Hippocampal formation (tissue), 2 donors: ENCODE data around the gene ACCS.
A peak's percentile ranks its signal among the peaks of the same experiment; 100 is the strongest.

Experiments used
- DNase-seq, 2 donors: peaks; one replicate each; lab custom pipeline; 2025; lab: John Stamatoyannopoulos, UW

Gene ACCS

GRCh38 chr11:44065841-44066731 is at the start of gene ACCS:
ACCS (plus strand) TSS chr11:44066270; CDS start chr11:44067628, 1,358 bp downstream.
- peak; percentile 84 for DNase-seq

GRCh38 chr11:44016546-44017442 is 49.3 kb upstream of the ACCS start:
- DNase-seq: no peak

- DNase-seq: no peak
These were observed 48.5 kb upstream of the ACCS start for GRCh38 chr11:44017443-44018126.

- DNase-seq: no peak
These were observed 47.9 kb upstream of the ACCS start for GRCh38 chr11:44018127-44018521.

GRCh38 chr11:44018829-44019228 is 47.2 kb upstream of the ACCS start:
- no peak for DNase-seq

- no peak for DNase-seq
These were observed 41.1 kb upstream of the ACCS start for GRCh38 chr11:44024977-44025376.

GRCh38 chr11:44025727-44026126 is 40.3 kb upstream of the ACCS start:
- DNase-seq: no peak

GRCh38 chr11:44028401-44028800 is 37.7 kb upstream of the ACCS start:
- DNase-seq: no peak

GRCh38 chr11:44028816-44029506 is 37.1 kb upstream of the ACCS start:
- no peak for DNase-seq

- DNase-seq: no peak
These were observed 36.6 kb upstream of the ACCS start for GRCh38 chr11:44029507-44029845.

- no peak for DNase-seq
These were observed 35.8 kb upstream of the ACCS start for GRCh38 chr11:44029977-44030911.

GRCh38 chr11:44030996-44031395 is 35.1 kb upstream of the ACCS start:
- no peak for DNase-seq

- no peak for DNase-seq
These were observed 34.5 kb upstream of the ACCS start for GRCh38 chr11:44031549-44031948.

- peak; percentile 15 to 30 for DNase-seq
These were observed 33.6 kb upstream of the ACCS start for GRCh38 chr11:44032299-44033085.

GRCh38 chr11:44033411-44033850 is 32.6 kb upstream of the ACCS start:
- DNase-seq: peak; percentile 65 to 90

- no peak for DNase-seq
These were observed 32.2 kb upstream of the ACCS start for GRCh38 chr11:44033856-44034255.

GRCh38 chr11:44034639-44035038 is 31.4 kb upstream of the ACCS start:
- no peak for DNase-seq

- DNase-seq: peak; percentile 77 to 93
These were observed 29.0 kb upstream of the ACCS start for GRCh38 chr11:44036811-44037657.

- no peak for DNase-seq
These were observed 28.4 kb upstream of the ACCS start for GRCh38 chr11:44037658-44037998.
